AG04450 (cell line): ENCODE data around the gene KANSL1. TPM values are rescaled to one million over a fixed set of nuclear protein-coding genes. Genes with fewer than 3 reads are reported as not detected.
"Not testable (repeated sequence)": the region's sequence is repeated elsewhere in the genome, so short reads cannot be mapped to it uniquely, and the experiment has no call there.

ENCODE experiments used
- CTCF ChIA-PET: fragments of 300-600, 350-600 bp; formaldehyde crosslinking; extraction: SDS; loops from one replicate; lab custom pipeline; 2022; ENCODE audit warnings: antibody characterized with exemption, inconsistent platforms; lab: Charles Lee
- POLR2A ChIA-PET: fragments of 350-600 bp; formaldehyde crosslinking; extraction: SDS; loops from one replicate; lab custom pipeline; 2021; ENCODE audit warnings: antibody characterized with exemption, inconsistent platforms; lab: Yijun Ruan, JAX
- DNase-seq: peaks from one replicate; pipeline ENCODE4 v3.0.0-alpha.2; 2011; ENCODE audit warnings: low read depth, low spot score
- H3K27ac ChIP-seq: one replicate; pipeline ENCODE4 v1.5.1; 2012; ENCODE audit warnings: low read depth, low read length, control low read depth
- H3K27me3 ChIP-seq: one replicate; pipeline ENCODE4 v1.6.0; 2012; ENCODE audit warnings: low read length; ENCODE audit not compliant: control insufficient read depth, insufficient read depth
- H3K4me3 ChIP-seq: 2 replicates; pipeline ENCODE4 v1.5.1; 2011; ENCODE audit warnings: mild to moderate bottlenecking, low read depth, low read length, control low read depth
- H3K9me3 ChIP-seq: 2 replicates; pipeline ENCODE4 v1.5.1; 2012; ENCODE audit warnings: low read length; ENCODE audit not compliant: control insufficient read depth, insufficient read depth
- polyA plus RNA-seq: library from polyadenylated mRNA; depleted of rRNA; stranded (reverse); fragments of >200 nt; gene quantifications from 2 replicates; pipeline ENCODE4 v1.2.3, GENCODE V29; 2011
- TF ChIP-seq, protein P1 (sequence below): IDR thresholded peaks from 2 replicates; pipeline ENCODE4 v1.5.1; 2011; ENCODE audit warnings: low read depth, low read length, control low read depth, inconsistent platforms

The KANSL1 gene
- polyA plus RNA-seq, 1 experiment, result 15.6 TPM

GRCh38 chr17:46024590-46024989 lies 168.6 kb downstream of the KANSL1 start:
- no peak overlapping the region for H3K4me3 ChIP-seq
- CTCF ChIA-PET, result no interaction called here
- H3K27ac ChIP-seq, result no peak overlapping the region
- H3K9me3 ChIP-seq, result no peaks in the 10 kb centered on the region; the same call in 1 of the 2 replicates
- TF ChIP-seq, protein P1, sequence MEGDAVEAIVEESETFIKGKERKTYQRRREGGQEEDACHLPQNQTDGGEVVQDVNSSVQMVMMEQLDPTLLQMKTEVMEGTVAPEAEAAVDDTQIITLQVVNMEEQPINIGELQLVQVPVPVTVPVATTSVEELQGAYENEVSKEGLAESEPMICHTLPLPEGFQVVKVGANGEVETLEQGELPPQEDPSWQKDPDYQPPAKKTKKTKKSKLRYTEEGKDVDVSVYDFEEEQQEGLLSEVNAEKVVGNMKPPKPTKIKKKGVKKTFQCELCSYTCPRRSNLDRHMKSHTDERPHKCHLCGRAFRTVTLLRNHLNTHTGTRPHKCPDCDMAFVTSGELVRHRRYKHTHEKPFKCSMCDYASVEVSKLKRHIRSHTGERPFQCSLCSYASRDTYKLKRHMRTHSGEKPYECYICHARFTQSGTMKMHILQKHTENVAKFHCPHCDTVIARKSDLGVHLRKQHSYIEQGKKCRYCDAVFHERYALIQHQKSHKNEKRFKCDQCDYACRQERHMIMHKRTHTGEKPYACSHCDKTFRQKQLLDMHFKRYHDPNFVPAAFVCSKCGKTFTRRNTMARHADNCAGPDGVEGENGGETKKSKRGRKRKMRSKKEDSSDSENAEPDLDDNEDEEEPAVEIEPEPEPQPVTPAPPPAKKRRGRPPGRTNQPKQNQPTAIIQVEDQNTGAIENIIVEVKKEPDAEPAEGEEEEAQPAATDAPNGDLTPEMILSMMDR, result no peak
- H3K27me3 ChIP-seq, result no peaks in the 10 kb centered on the region
- POLR2A ChIA-PET, result no interaction called here
- DNase-seq, result no peak

DNA sequence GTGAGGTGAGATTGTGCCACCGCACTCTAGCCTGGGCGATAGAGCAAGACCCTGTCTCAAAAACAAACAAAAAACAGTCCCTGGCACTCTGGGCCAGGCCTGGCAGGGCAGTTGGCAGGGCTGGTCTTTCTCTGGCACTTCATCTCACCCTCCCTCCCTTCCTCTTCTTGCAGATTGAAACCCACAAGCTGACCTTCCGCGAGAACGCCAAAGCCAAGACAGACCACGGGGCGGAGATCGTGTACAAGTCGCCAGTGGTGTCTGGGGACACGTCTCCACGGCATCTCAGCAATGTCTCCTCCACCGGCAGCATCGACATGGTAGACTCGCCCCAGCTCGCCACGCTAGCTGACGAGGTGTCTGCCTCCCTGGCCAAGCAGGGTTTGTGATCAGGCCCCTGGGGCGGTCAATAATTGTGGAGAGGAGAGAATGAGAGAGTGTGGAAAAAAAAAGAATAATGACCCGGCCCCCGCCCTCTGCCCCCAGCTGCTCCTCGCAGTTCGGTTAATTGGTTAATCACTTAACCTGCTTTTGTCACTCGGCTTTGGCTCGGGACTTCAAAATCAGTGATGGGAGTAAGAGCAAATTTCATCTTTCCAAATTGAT lies 169.3 kb downstream of the KANSL1 start:
- TF ChIP-seq, protein P1, result no peak
- Histone ChIP-seq H3K27me3 (no peaks in the 10 kb centered on the region), H3K4me3 (no peak overlapping the region), H3K27ac (no peak overlapping the region), H3K9me3 (no peaks in the 10 kb centered on the region; the same call in 1 of the 2 replicates)
- CTCF ChIA-PET, result interaction anchor here (0.7 kb wide), 1 partner anchor 20 kb away, joined by 3 read pairs; no protein-coding TSS in a partner anchor
- POLR2A ChIA-PET, result no interaction called here
- no peak for DNase-seq

DNA sequence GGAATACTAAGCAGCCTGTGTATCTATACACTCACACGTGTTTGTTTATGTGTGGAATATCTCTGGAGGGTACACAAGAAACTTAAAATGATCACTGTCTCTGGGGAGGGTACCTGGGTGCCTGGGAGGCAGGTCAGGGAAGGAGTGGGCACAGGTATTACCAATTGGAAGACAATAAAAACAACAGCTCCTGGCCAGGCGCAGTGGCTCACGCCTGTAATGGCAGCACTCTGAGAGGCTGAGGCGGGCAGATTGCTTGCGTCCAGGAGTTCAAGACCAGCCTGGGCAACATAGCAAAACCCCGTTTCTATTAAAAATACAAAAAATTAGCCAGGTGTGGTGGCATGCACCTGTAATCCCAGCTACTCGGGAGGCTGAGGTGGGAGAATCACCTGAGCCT lies 169.9 kb downstream of the KANSL1 start:
- H3K27ac ChIP-seq, H3K4me3 ChIP-seq, POLR2A ChIA-PET, H3K9me3 ChIP-seq, DNase-seq, H3K27me3 ChIP-seq: not testable (repeated sequence)
- CTCF ChIA-PET, result interaction anchor here (0.7 kb wide), 1 partner anchor 21 kb away, joined by 3 read pairs; no protein-coding TSS in a partner anchor

- Histone ChIP-seq H3K27ac (no peak overlapping the region), H3K4me3 (no peak overlapping the region), H3K9me3 (no peaks in the 10 kb centered on the region; the same call in 1 of the 2 replicates), H3K27me3 (no peaks in the 10 kb centered on the region)
- TF ChIP-seq, protein P1, result no peak
- CTCF ChIA-PET, result interaction anchor here (0.6 kb wide), 1 partner anchor 195 kb away, joined by 3 read pairs; no protein-coding TSS in a partner anchor
- DNase-seq, result no peak
- POLR2A ChIA-PET, result no interaction called here
Observed at GRCh38 chr17:46020998-46021397, 172.2 kb downstream of the KANSL1 start.

GRCh38 chr17:46020023-46020761 lies 173.0 kb downstream of the KANSL1 start:
- Histone ChIP-seq H3K27ac (no peak overlapping the region), H3K4me3 (no peak overlapping the region), H3K27me3 (no peaks in the 10 kb centered on the region), H3K9me3 (no peaks in the 10 kb centered on the region; the same call in 1 of the 2 replicates)
- CTCF ChIA-PET, result interaction anchor here (0.6 to 1.2 kb wide), 4 partner anchors 18 to 196 kb away, joined by 3 to 4 read pairs (median 3); no protein-coding TSS in a partner anchor
- no peak for DNase-seq
- POLR2A ChIA-PET, result interaction anchor here (0.6 kb wide), 2 partner anchors 10 to 146 kb away, joined by 5 read pairs; no protein-coding TSS in a partner anchor
- TF ChIP-seq, protein P1, result no peak

GRCh38 chr17:46019408-46019925 lies 173.8 kb downstream of the KANSL1 start:
- H3K27ac ChIP-seq, DNase-seq, H3K9me3 ChIP-seq, H3K4me3 ChIP-seq, H3K27me3 ChIP-seq: not testable (repeated sequence)
- ChIA-PET POLR2A (interaction anchor here (0.6 kb wide), 2 partner anchors 146 to 244 kb away, joined by 5 to 10 read pairs; no protein-coding TSS in a partner anchor), CTCF (interaction anchor here (0.9 to 1.2 kb wide), 4 partner anchors 17 to 194 kb away, joined by 3 to 4 read pairs (median 3); partner anchors contain the start of gene KANSL1)
